HCT116 (cell line): Measurements from ENCODE around the gene FOXO6. TPM values are rescaled to one million over a fixed set of nuclear protein-coding genes. Genes with fewer than 3 reads are reported as not detected.

Source experiments
- ATAC-seq: fragments of 200-7000 bp; cut with Tn5 transposase; 2 replicates; pipeline ENCODE4 v1.9.1; 2020; ENCODE audit warnings: mild to moderate bottlenecking, moderate library complexity
- BruUV-seq: library from RNA; stranded (reverse); fragments of 400-500 nt; replicated peaks from 2 replicates; lab custom pipeline; 2021; lab: Mats Ljungman, UMichigan
- CTCF ChIA-PET: fragments of 300-600 bp; sonication (Branson Sonifier 250); formaldehyde crosslinking; loops from one replicate; lab custom pipeline; 2021; ENCODE audit warnings: antibody characterized with exemption; lab: Charles Lee
- POLR2A ChIA-PET: fragments of 300-600, 350-600 bp; sonication (Branson Sonifier 250); formaldehyde crosslinking; loops from one replicate; lab custom pipeline; 2021; ENCODE audit warnings: antibody characterized with exemption; lab: Charles Lee
- RAD21 ChIA-PET, 2 experiments: fragments of 300-600 bp; sonication (Branson Sonifier 250); formaldehyde crosslinking; loops; one replicate each; lab custom pipeline; 2023; ENCODE audit warnings: low total read pairs in 2 of 2; ENCODE audit not compliant: uncharacterized antibody in 2 of 2, unreplicated experiment in 2 of 2, low non-redundant PET in 1 of 2; lab: Charles Lee
- DNase-seq: peaks from one replicate; pipeline ENCODE4 v3.0.0-alpha.2; 2010; ENCODE audit warnings: low read depth, low spot score
- H2AFZ ChIP-seq: fragments of 200-600 bp; shearing (Covaris generic), sonication (generic); 2 replicates; pipeline ENCODE4 v1.6.1; 2017; ENCODE audit warnings: low read depth, mixed run types, mixed read lengths, antibody characterized with exemption, low read length; ENCODE audit not compliant: poor library complexity, severe bottlenecking
- H3K27ac ChIP-seq: 2 replicates; pipeline ENCODE4 v1.5.1; 2012; ENCODE audit warnings: low read depth, low read length
- H3K27me3 ChIP-seq: fragments of 200-600 bp; sonication (generic); 2 replicates; pipeline ENCODE4 v1.6.1; 2016; ENCODE audit warnings: mixed run types, low read length, mixed read lengths; ENCODE audit not compliant: insufficient read depth
- H3K36me3 ChIP-seq, 2 experiments: fragments of 200-500 bp in 1 of 2; fragments of 200-600 bp in 1 of 2; sonication (Bioruptor generic) in 1 of 2; sonication (generic) in 1 of 2; 2 replicates each; pipeline versions ENCODE4 v1.5.1 to v1.6.1; 2014 to 2016; ENCODE audit warnings: low read length in 2 of 2, inconsistent platforms in 1 of 2, mixed read lengths in 1 of 2, mixed run types in 1 of 2; ENCODE audit not compliant: insufficient read depth in 2 of 2, control insufficient read depth in 1 of 2
- H3K4me1 ChIP-seq, 2 experiments: fragments of 200-600 bp in 1 of 2; sonication (generic) in 1 of 2; 2 replicates each; pipeline versions ENCODE4 v1.5.1 to v1.6.1; 2012 to 2017; ENCODE audit warnings: low read length in 2 of 2, inconsistent platforms in 1 of 2, mild to moderate bottlenecking in 1 of 2, mixed read lengths in 1 of 2, mixed run types in 1 of 2, moderate library complexity in 1 of 2; ENCODE audit not compliant: insufficient read depth in 2 of 2, control insufficient read depth in 1 of 2
- H3K4me2 ChIP-seq: fragments of 200-600 bp; sonication (generic); 2 replicates; pipeline ENCODE4 v1.6.1; 2017; ENCODE audit warnings: mixed run types, low read length, mixed read lengths
- H3K4me3 ChIP-seq, 2 experiments: fragments of 200-600 bp in 1 of 2; sonication (generic) in 1 of 2; replicated peaks in 1 of 2; 2 replicates each; pipeline ENCODE4 v1.5.1; 2011 to 2016; ENCODE audit warnings: low read length in 2 of 2, control low read depth in 1 of 2, low read depth in 1 of 2, mild to moderate bottlenecking in 1 of 2, mixed read lengths in 1 of 2, mixed run types in 1 of 2
- H3K79me2 ChIP-seq: fragments of 200-600 bp; sonication (generic); 2 replicates; pipeline ENCODE4 v1.6.1; 2017; ENCODE audit warnings: mild to moderate bottlenecking, mixed run types, low read length, moderate library complexity, mixed read lengths; ENCODE audit not compliant: insufficient read depth
- H3K9ac ChIP-seq: fragments of 200-600 bp; sonication (generic); 2 replicates; pipeline ENCODE4 v1.6.1; 2016; ENCODE audit warnings: low read length, mixed read lengths
- H3K9me2 ChIP-seq: fragments of 200-600 bp; sonication (generic), shearing (Covaris generic); 2 replicates; pipeline ENCODE4 v1.6.1; 2017; ENCODE audit warnings: mixed run types, mild to moderate bottlenecking, moderate library complexity; ENCODE audit not compliant: insufficient read depth
- H3K9me3 ChIP-seq, 2 experiments: fragments of 200-500 bp in 1 of 2; fragments of 200-600 bp in 1 of 2; sonication (Bioruptor generic) in 1 of 2; sonication (generic) in 1 of 2; 2 replicates each; pipeline ENCODE4 v1.6.1; 2014 to 2017; ENCODE audit warnings: low read length in 2 of 2, mixed read lengths in 2 of 2, inconsistent platforms in 1 of 2, low read depth in 1 of 2, mild to moderate bottlenecking in 1 of 2, mixed run types in 1 of 2, moderate library complexity in 1 of 2; ENCODE audit not compliant: control insufficient read depth in 1 of 2, insufficient read depth in 1 of 2
- H4K20me1 ChIP-seq: fragments of 200-600 bp; sonication (generic), shearing (Covaris generic); 2 replicates; pipeline ENCODE4 v1.6.1; 2017; ENCODE audit warnings: mixed run types, mild to moderate bottlenecking, moderate library complexity; ENCODE audit not compliant: insufficient read depth
- CBX3 ChIP-seq: IDR thresholded peaks from 2 replicates; pipeline ENCODE4 v1.6.1; 2012; ENCODE audit warnings: low read depth
- EGR1 ChIP-seq: IDR thresholded peaks from 2 replicates; pipeline ENCODE4 v1.6.1; 2012; ENCODE audit warnings: low read depth
- EZH2 ChIP-seq: fragments of 200-600 bp; sonication (generic); IDR thresholded peaks from 2 replicates; pipeline ENCODE4 v1.6.1; 2017; ENCODE audit warnings: antibody characterized with exemption, mixed run types
- EZH2phosphoT487 ChIP-seq: fragments of 200-600 bp; IDR thresholded peaks from 2 replicates; pipeline ENCODE4 v1.6.1; 2018; ENCODE audit warnings: antibody characterized with exemption, borderline replicate concordance
- JUND ChIP-seq: IDR thresholded peaks from 2 replicates; pipeline ENCODE4 v1.6.1; 2012
- POLR2A ChIP-seq: IDR thresholded peaks from 2 replicates; pipeline ENCODE4 v1.7.0; 2011; ENCODE audit warnings: borderline replicate concordance; ENCODE audit not compliant: insufficient read depth, insufficient read length; ENCODE audit errors: extremely low read depth
- ZBTB33 ChIP-seq: IDR thresholded peaks from 2 replicates; pipeline ENCODE4 v1.6.1; 2011; ENCODE audit warnings: mild to moderate bottlenecking, low read length, moderate library complexity; ENCODE audit not compliant: insufficient replicate concordance; ENCODE audit errors: extremely low read depth
- ZFX ChIP-seq: fragments of 450-650 bp; IDR thresholded peaks from 2 replicates; pipeline ENCODE4 v1.6.1; 2017
- intact Hi-C: fragments of 100-400 bp; cut with micrococcal nuclease; formaldehyde crosslinking; loops from 2 replicates; pipeline ENCODE4 v1.10.0; 2022
- total RNA-seq: library from RNA; stranded (reverse); gene quantifications from one replicate; pipeline ENCODE4 v1.2.1, GENCODE V29; 2021; ENCODE audit not compliant: unreplicated experiment
- TF ChIP-seq, protein P1 (sequence below): IDR thresholded peaks from 2 replicates; pipeline ENCODE4 v1.6.1; 2012

The FOXO6 gene
- total RNA-seq, 1 experiment from 2014 or later: 7.0 TPM

DNA sequence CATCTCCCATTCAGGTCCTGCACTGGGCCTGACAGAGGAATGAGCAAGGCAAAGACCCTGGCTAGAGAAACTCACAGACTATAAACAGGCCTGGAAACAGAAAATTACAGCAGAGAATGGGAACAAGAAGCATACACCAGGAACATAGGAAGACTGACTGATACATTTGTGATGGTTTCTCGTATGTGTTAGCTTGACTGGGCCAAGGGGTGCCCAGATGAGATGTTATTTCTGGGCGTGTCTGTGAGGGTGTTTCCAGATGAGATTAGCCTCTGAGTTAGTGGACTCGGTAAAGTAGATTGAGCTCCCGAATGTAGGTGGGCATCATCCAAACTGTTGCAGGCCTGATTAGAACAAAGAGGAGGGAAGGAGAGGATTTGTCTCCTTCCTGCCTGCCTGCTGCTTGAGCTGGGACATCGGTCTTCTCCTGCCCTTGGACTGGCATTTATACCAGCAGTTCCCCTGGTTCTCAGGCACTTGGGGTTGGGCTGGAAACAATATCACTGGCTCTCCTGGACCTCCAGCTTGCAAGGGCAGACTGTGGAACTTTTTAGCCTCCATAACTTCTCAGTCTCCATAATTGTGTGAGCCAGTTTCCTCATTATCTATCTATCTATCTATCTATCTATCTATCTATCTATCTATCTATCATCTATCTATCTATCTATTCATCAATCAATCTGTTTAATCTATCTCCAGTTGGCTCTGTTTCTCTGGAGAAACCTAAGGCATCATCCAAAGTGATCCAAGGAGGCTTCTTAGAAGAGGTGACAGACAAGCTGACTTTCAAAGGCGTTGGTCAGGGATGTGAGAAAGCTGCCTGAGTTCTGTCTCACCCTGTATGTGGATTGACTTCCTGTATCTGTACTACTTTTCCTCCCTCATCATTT is 9.7 kb upstream of the FOXO6 start (continued):
- no peak for TF ChIP-seq ZBTB33
- no peak for TF ChIP-seq EZH2
- no peak for TF ChIP-seq POLR2A
- TF ChIP-seq EZH2phosphoT487: no peak
- TF ChIP-seq, protein P1, sequence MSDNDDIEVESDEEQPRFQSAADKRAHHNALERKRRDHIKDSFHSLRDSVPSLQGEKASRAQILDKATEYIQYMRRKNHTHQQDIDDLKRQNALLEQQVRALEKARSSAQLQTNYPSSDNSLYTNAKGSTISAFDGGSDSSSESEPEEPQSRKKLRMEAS: no peak
- TF ChIP-seq EGR1: no peak
- no peak for TF ChIP-seq JUND

- RAD21 ChIA-PET: no interaction called here
- Histone ChIP-seq H3K4me1 (peaks cover 16 to 20% of the 10 kb centered on the region in 2 experiments; a peak in 3 of 4 replicates), H3K9ac (peak overlapping the region; percentile 26; the same call in 1 of the 2 replicates), H3K9me2 (no peaks in the 10 kb centered on the region), H2AFZ (peak overlapping the region; percentile 51), H3K79me2 (no peaks in the 10 kb centered on the region), H3K27me3 (no peaks in the 10 kb centered on the region), H3K4me3 (no peak overlapping the region), H3K27ac (no peak overlapping the region), H3K9me3 (no peaks in the 10 kb centered on the region)
- DNase-seq: no peak
- POLR2A ChIA-PET: no interaction called here
- peak; percentile 64 for ATAC-seq
- CTCF ChIA-PET: no interaction called here
- intact Hi-C loops: no loop called here
- TF ChIP-seq ZFX (peak; percentile 41; the same call in 1 of the 2 replicates), EGR1 (peak; percentile 51; the same call in 1 of the 2 replicates), CBX3 (no peak)
- TF ChIP-seq, protein P1: peak; percentile 57; the same call in 1 of the 2 replicates
- TF ChIP-seq, all 23 proteins: peak for 3
- Histone ChIP-seq H3K36me3 (no peaks in the 10 kb centered on the region), H3K4me2 (peak overlapping the region; percentile 36; the same call in 1 of the 2 replicates), H4K20me1 (no peaks in the 10 kb centered on the region)
- no TSS peak for BruUV-seq
These were observed 7.5 kb upstream of the FOXO6 start for GRCh38 chr1:41353744-41354143.
